ENCODE results near the gene HBP1. TPM values are rescaled to one million over a fixed set of nuclear protein-coding genes. Genes with fewer than 3 reads are reported as not detected.

Gene HBP1
- total and polyA plus RNA-seq, 2 experiments from 2014 or later = 36.0 to 52.8 TPM

DNA sequence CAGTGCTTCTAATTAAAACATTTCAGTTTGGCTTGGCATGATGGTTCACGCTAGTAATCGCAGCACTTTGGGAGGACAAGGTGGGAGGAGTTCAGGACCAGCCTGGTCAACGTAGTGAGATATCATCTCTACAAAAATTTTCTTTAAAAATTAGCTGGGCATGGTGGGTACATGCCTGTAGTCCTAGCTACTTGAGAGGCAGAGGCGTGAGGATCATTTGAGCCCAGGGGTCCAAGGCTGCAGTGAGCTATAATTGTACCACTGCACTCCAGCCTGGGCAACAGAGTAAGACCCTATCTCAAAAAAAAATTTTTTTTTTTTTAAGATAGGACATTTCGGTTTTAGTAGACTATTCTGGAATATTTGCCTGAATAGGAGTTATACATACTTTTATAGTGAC lies 12.4 kb downstream of the HBP1 start:
- TF ChIP-seq NANOG (IDR thresholded peaks at IDR 0.05; ENCODE audit: borderline replicate concordance) (no peak), ZNF331 (CRISPR knock-in tag; IDR thresholded peaks at IDR 0.05; ENCODE audit: low read depth) (no peak), EZH2 (IDR thresholded peaks at IDR 0.05; ENCODE audit: low read depth, unreplicated experiment) (no peak), CREB1 (CRISPR knock-in tag; IDR thresholded peaks at IDR 0.05; ENCODE audit: low read depth) (no peak), JUNB (IDR thresholded peaks at IDR 0.05; ENCODE audit: unreplicated experiment) (no peak), POLR2AphosphoS5 (IDR thresholded peaks at IDR 0.05; ENCODE audit: low read depth) (no peak), ZNF462 (CRISPR knock-in tag; IDR thresholded peaks at IDR 0.05) (no peak), CTCF (conservative IDR thresholded peaks at IDR 0.05; ENCODE audit: low read depth in 2 of 2) (no peak)
- TF ChIP-seq, protein P1, sequence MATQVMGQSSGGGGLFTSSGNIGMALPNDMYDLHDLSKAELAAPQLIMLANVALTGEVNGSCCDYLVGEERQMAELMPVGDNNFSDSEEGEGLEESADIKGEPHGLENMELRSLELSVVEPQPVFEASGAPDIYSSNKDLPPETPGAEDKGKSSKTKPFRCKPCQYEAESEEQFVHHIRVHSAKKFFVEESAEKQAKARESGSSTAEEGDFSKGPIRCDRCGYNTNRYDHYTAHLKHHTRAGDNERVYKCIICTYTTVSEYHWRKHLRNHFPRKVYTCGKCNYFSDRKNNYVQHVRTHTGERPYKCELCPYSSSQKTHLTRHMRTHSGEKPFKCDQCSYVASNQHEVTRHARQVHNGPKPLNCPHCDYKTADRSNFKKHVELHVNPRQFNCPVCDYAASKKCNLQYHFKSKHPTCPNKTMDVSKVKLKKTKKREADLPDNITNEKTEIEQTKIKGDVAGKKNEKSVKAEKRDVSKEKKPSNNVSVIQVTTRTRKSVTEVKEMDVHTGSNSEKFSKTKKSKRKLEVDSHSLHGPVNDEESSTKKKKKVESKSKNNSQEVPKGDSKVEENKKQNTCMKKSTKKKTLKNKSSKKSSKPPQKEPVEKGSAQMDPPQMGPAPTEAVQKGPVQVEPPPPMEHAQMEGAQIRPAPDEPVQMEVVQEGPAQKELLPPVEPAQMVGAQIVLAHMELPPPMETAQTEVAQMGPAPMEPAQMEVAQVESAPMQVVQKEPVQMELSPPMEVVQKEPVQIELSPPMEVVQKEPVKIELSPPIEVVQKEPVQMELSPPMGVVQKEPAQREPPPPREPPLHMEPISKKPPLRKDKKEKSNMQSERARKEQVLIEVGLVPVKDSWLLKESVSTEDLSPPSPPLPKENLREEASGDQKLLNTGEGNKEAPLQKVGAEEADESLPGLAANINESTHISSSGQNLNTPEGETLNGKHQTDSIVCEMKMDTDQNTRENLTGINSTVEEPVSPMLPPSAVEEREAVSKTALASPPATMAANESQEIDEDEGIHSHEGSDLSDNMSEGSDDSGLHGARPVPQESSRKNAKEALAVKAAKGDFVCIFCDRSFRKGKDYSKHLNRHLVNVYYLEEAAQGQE (IDR thresholded peaks at IDR 0.05; ENCODE audit: unreplicated experiment) = no peak
- peaks cover 27% of the 10 kb centered on the region for H3K79me2 ChIP-seq (replicated peaks; ENCODE audit: insufficient read depth)
- ATAC-seq (no peak), DNase-seq (ENCODE audit: low spot score) (no peak)
- H3K27ac Mint-ChIP-seq = no peak overlapping the region
- H3K27me3 Mint-ChIP-seq (ENCODE audit: insufficient read depth, low read depth, poor library complexity) = no peaks in the 10 kb centered on the region
- H3K4me3 Mint-ChIP-seq = no peak overlapping the region
- no peak overlapping the region for H3K4me2 ChIP-seq
- no peaks in the 10 kb centered on the region for H3F3A ChIP-seq (replicated peaks; ENCODE audit: low read depth)
- no peaks in the 10 kb centered on the region; the same call in 1 of the 2 replicates for H4K20me1 ChIP-seq (replicated peaks; ENCODE audit: insufficient read depth)
- no peaks in the 10 kb centered on the region for H3K27me3 ChIP-seq (ENCODE audit: insufficient read depth)
- no peaks in the 10 kb centered on the region; the same call in 2 of the 3 replicates for H3K4me1 Mint-ChIP-seq
- H3K36me3 ChIP-seq (ENCODE audit: insufficient read depth) = peaks cover 18% of the 10 kb centered on the region
- no peaks in the 10 kb centered on the region for H3K4me1 ChIP-seq (ENCODE audit: insufficient read depth)
- H2AFZ ChIP-seq = no peak overlapping the region
- peaks cover 26% of the 10 kb centered on the region for H3K36me3 Mint-ChIP-seq (ENCODE audit: low read depth)
- H3K4me3 ChIP-seq = no peak overlapping the region
- no peaks in the 10 kb centered on the region for H3K9me3 Mint-ChIP-seq
- H3K27ac ChIP-seq (ENCODE audit: low read depth) = no peak overlapping the region
- no peaks in the 10 kb centered on the region for H3K9me2 ChIP-seq (ENCODE audit: insufficient read depth)
